Mesendoderm (in vitro differentiated cells): ENCODE data around the gene AP5Z1.

Experiments
- DNase-seq: peaks from one replicate; pipeline ENCODE4 v3.0.0; 2013
- H2AK5ac ChIP-seq: 2 replicates; pipeline ENCODE4 v1.6.1; 2013; ENCODE audit warnings: low read length, inconsistent platforms
- H2BK120ac ChIP-seq: 2 replicates; pipeline ENCODE4 v1.6.1; 2013; ENCODE audit warnings: low read depth, mild to moderate bottlenecking, low read length, moderate library complexity, mixed read lengths
- H2BK15ac ChIP-seq: replicated peaks from 2 replicates; pipeline ENCODE4 v1.6.1; 2013; ENCODE audit warnings: low read depth, mild to moderate bottlenecking, moderate library complexity
- H2BK5ac ChIP-seq: 2 replicates; pipeline ENCODE4 v1.6.1; 2013; ENCODE audit warnings: low read length, inconsistent platforms
- H3K18ac ChIP-seq: 2 replicates; pipeline ENCODE4 v1.6.1; 2013; ENCODE audit warnings: mild to moderate bottlenecking, low read length, mixed read lengths
- H3K23ac ChIP-seq: one replicate; pipeline ENCODE4 v1.6.1; 2013; ENCODE audit warnings: low read length
- H3K27ac ChIP-seq: 2 replicates; pipeline ENCODE4 v1.5.1; 2013; ENCODE audit warnings: low read depth, mild to moderate bottlenecking, inconsistent platforms, low read length, moderate library complexity
- H3K27me3 ChIP-seq: 2 replicates; pipeline ENCODE4 v1.6.1; 2013; ENCODE audit warnings: low read length, control low read depth, mild to moderate bottlenecking, inconsistent platforms; ENCODE audit not compliant: insufficient read depth, poor library complexity
- H3K36me3 ChIP-seq: 2 replicates; pipeline ENCODE4 v1.6.1; 2013; ENCODE audit warnings: low read length, inconsistent platforms; ENCODE audit not compliant: control insufficient read depth, insufficient read depth
- H3K4ac ChIP-seq: one replicate; pipeline ENCODE4 v1.6.1; 2013; ENCODE audit warnings: low read depth, mild to moderate bottlenecking, low read length, moderate library complexity
- H3K4me1 ChIP-seq: 2 replicates; pipeline ENCODE4 v1.6.1; 2013; ENCODE audit warnings: low read depth, low read length, inconsistent platforms; ENCODE audit not compliant: control insufficient read depth
- H3K4me2 ChIP-seq: 2 replicates; pipeline ENCODE4 v1.6.1; 2013; ENCODE audit warnings: low read length
- H3K4me3 ChIP-seq: 2 replicates; pipeline ENCODE4 v1.5.1; 2013; ENCODE audit warnings: mild to moderate bottlenecking, low read length
- H3K56ac ChIP-seq: one replicate; pipeline ENCODE4 v1.6.1; 2013; ENCODE audit warnings: low read length
- H3K79me1 ChIP-seq: 2 replicates; pipeline ENCODE4 v1.6.1; 2013; ENCODE audit warnings: low read length, inconsistent platforms
- H3K79me2 ChIP-seq: 2 replicates; pipeline ENCODE4 v1.6.1; 2013; ENCODE audit warnings: mild to moderate bottlenecking, low read length; ENCODE audit not compliant: control insufficient read depth, insufficient read depth
- H3K9ac ChIP-seq: 2 replicates; pipeline ENCODE4 v1.6.1; 2013; ENCODE audit warnings: low read length, inconsistent platforms
- H4K5ac ChIP-seq: one replicate; pipeline ENCODE4 v1.6.1; 2013; ENCODE audit warnings: low read length
- H4K8ac ChIP-seq: one replicate; pipeline ENCODE4 v1.6.1; 2013; ENCODE audit warnings: low read depth, mild to moderate bottlenecking, control low read depth, low read length, moderate library complexity
- WGBS: extraction: QIAGEN DNeasy Blood & Tissue Kit; methylation state at CpG from one replicate; pipeline ENCODE4 v1.1.7; 2013; ENCODE audit warnings: low lambda C conversion rate, missing lambda C conversion rate; ENCODE audit not compliant: insufficient coverage; ENCODE audit errors: extremely low coverage; 5-methylcytosine and 5-hydroxymethylcytosine counted together

The AP5Z1 gene

GRCh38 chr7:4730276-4730675, 45.1 kb upstream of the AP5Z1 start:
- H2BK15ac ChIP-seq: no peak overlapping the region
- DNase-seq: no peak
- H3K4me3 ChIP-seq: no peak overlapping the region
- H4K8ac ChIP-seq: no peak overlapping the region
- H3K18ac ChIP-seq: no peak overlapping the region
- H3K27ac ChIP-seq: peak overlapping the region; percentile 4
- no peak overlapping the region for H3K4me2 ChIP-seq
- peaks cover 2% of the 10 kb centered on the region for H3K79me1 ChIP-seq
- H3K79me2 ChIP-seq: no peaks in the 10 kb centered on the region
- H3K56ac ChIP-seq: no peak overlapping the region
- no peak overlapping the region for H3K23ac ChIP-seq
- H3K4ac ChIP-seq: no peak overlapping the region
- H2AK5ac ChIP-seq: no peak overlapping the region
- no peak overlapping the region for H3K9ac ChIP-seq
- no peaks in the 10 kb centered on the region for H3K4me1 ChIP-seq
- no peak overlapping the region for H4K5ac ChIP-seq
- no peak overlapping the region for H2BK120ac ChIP-seq
- WGBS: no CpG with 5 or more reads among the region's 19 CpGs
- H3K27me3 ChIP-seq: no peaks in the 10 kb centered on the region
- no peaks in the 10 kb centered on the region for H3K36me3 ChIP-seq
- H2BK5ac ChIP-seq: no peak overlapping the region

- Histone ChIP-seq H3K4me2 (no peak overlapping the region), H2BK15ac (no peak overlapping the region), H3K27me3 (no peaks in the 10 kb centered on the region), H4K5ac (no peak overlapping the region), H2AK5ac (no peak overlapping the region), H3K36me3 (no peaks in the 10 kb centered on the region), H3K79me1 (peaks cover 2% of the 10 kb centered on the region), H3K56ac (no peak overlapping the region), H3K4me3 (no peak overlapping the region), H3K9ac (no peak overlapping the region), H2BK5ac (no peak overlapping the region), H3K23ac (no peak overlapping the region), H2BK120ac (no peak overlapping the region), H3K27ac (no peak overlapping the region), H3K4me1 (no peaks in the 10 kb centered on the region), H3K79me2 (no peaks in the 10 kb centered on the region), H3K4ac (no peak overlapping the region), H4K8ac (no peak overlapping the region), H3K18ac (no peak overlapping the region)
- WGBS: no CpG with 5 or more reads among the region's 10 CpGs
- DNase-seq: peak; percentile 51
Observed at GRCh38 chr7:4730971-4731370, 44.5 kb upstream of the AP5Z1 start.

- H3K79me2 ChIP-seq: no peaks in the 10 kb centered on the region
- H3K4me1 ChIP-seq: no peaks in the 10 kb centered on the region
- H3K27me3 ChIP-seq: no peaks in the 10 kb centered on the region
- no peak overlapping the region for H2BK15ac ChIP-seq
- peaks cover 2% of the 10 kb centered on the region for H3K79me1 ChIP-seq
- H4K8ac ChIP-seq: no peak overlapping the region
- WGBS: no CpG with 5 or more reads among the region's 16 CpGs
- H2AK5ac ChIP-seq: no peak overlapping the region
- no peak overlapping the region for H3K9ac ChIP-seq
- no peak overlapping the region for H3K4me3 ChIP-seq
- H2BK120ac ChIP-seq: no peak overlapping the region
- no peak overlapping the region for H2BK5ac ChIP-seq
- no peak overlapping the region for H3K18ac ChIP-seq
- no peak for DNase-seq
- H3K56ac ChIP-seq: no peak overlapping the region
- no peaks in the 10 kb centered on the region for H3K36me3 ChIP-seq
- no peak overlapping the region for H3K4me2 ChIP-seq
- no peak overlapping the region for H3K27ac ChIP-seq
- H3K23ac ChIP-seq: no peak overlapping the region
- no peak overlapping the region for H3K4ac ChIP-seq
- H4K5ac ChIP-seq: no peak overlapping the region
Observed at GRCh38 chr7:4731803-4732202, 43.6 kb upstream of the AP5Z1 start.

- Histone ChIP-seq H3K79me1 (peaks cover 5% of the 10 kb centered on the region), H3K4me3 (no peak overlapping the region), H3K4me1 (peaks cover 3% of the 10 kb centered on the region), H3K18ac (no peak overlapping the region), H3K27me3 (no peaks in the 10 kb centered on the region), H3K9ac (no peak overlapping the region), H3K27ac (no peak overlapping the region), H3K4me2 (no peak overlapping the region), H3K4ac (no peak overlapping the region), H3K56ac (no peak overlapping the region), H2AK5ac (no peak overlapping the region), H3K79me2 (no peaks in the 10 kb centered on the region), H3K36me3 (no peaks in the 10 kb centered on the region), H2BK15ac (no peak overlapping the region), H2BK5ac (no peak overlapping the region), H4K8ac (no peak overlapping the region), H3K23ac (no peak overlapping the region), H4K5ac (no peak overlapping the region), H2BK120ac (no peak overlapping the region)
- no CpG with 5 or more reads among the region's 15 CpGs for WGBS
- no peak for DNase-seq
Observed at GRCh38 chr7:4733936-4734528, 41.4 kb upstream of the AP5Z1 start.

- H3K79me2 ChIP-seq: no peaks in the 10 kb centered on the region
- no peak overlapping the region for H3K4me2 ChIP-seq
- no peak overlapping the region for H2BK120ac ChIP-seq
- no peak overlapping the region for H3K18ac ChIP-seq
- H4K8ac ChIP-seq: no peak overlapping the region
- H2BK5ac ChIP-seq: no peak overlapping the region
- H3K36me3 ChIP-seq: no peaks in the 10 kb centered on the region
- no peak overlapping the region for H3K56ac ChIP-seq
- no peak for DNase-seq
- no peak overlapping the region for H3K4me3 ChIP-seq
- H2AK5ac ChIP-seq: no peak overlapping the region
- no peak overlapping the region for H3K9ac ChIP-seq
- H3K27ac ChIP-seq: no peak overlapping the region
- no peak overlapping the region for H3K23ac ChIP-seq
- peaks cover 5% of the 10 kb centered on the region for H3K79me1 ChIP-seq
- no peak overlapping the region for H2BK15ac ChIP-seq
- no peaks in the 10 kb centered on the region for H3K27me3 ChIP-seq
- WGBS: no CpG with 5 or more reads among the region's 23 CpGs
- no peak overlapping the region for H4K5ac ChIP-seq
- no peak overlapping the region for H3K4ac ChIP-seq
- H3K4me1 ChIP-seq: peaks cover 7% of the 10 kb centered on the region
Observed at GRCh38 chr7:4734587-4735345, 40.7 kb upstream of the AP5Z1 start.
